CD4-positive, alpha-beta T cell treated with Interleukin-17A for 4 hours (primary cell): Measurements from ENCODE around the gene KIF4A.

Source experiments
- DNase-seq: peaks from one replicate; pipeline ENCODE4 v3.0.0-alpha.2; 2020; ENCODE audit warnings: mixed read lengths

KIF4A gene

GRCh38 chrX:70444326-70444945, 154.5 kb downstream of the KIF4A start, which contains the start of gene DLG3:
Gene DLG3 (plus strand): TSS chrX:70444835. CDS start chrX:70445202, 367 bp downstream.
- peak; percentile 40 for DNase-seq

- DNase-seq, result no peak
These were observed 155.2 kb downstream of the KIF4A start for GRCh38 chrX:70444946-70445656.

GRCh38 chrX:70445951-70446350, 156.0 kb downstream of the KIF4A start:
- no peak for DNase-seq

- no peak for DNase-seq
These were observed 156.8 kb downstream of the KIF4A start for GRCh38 chrX:70446380-70447350.

GRCh38 chrX:70449457-70449966, 159.6 kb downstream of the KIF4A start:
- DNase-seq, result no peak

GRCh38 chrX:70452143-70452733, 162.3 kb downstream of the KIF4A start:
- DNase-seq, result peak; percentile 68

- DNase-seq, result no peak
These were observed 163.2 kb downstream of the KIF4A start for GRCh38 chrX:70453024-70453618.

- peak; percentile 73 for DNase-seq
These were observed 164.8 kb downstream of the KIF4A start for GRCh38 chrX:70454441-70455365.

GRCh38 chrX:70455366-70456202, 165.7 kb downstream of the KIF4A start:
- peak; percentile 15 for DNase-seq

GRCh38 chrX:70456256-70456655, 166.4 kb downstream of the KIF4A start:
- DNase-seq, result no peak

GRCh38 chrX:70461026-70461425, 171.1 kb downstream of the KIF4A start:
- no peak for DNase-seq

GRCh38 chrX:70464051-70464450, 174.1 kb downstream of the KIF4A start:
- no peak for DNase-seq

- DNase-seq, result no peak
These were observed 177.1 kb downstream of the KIF4A start for GRCh38 chrX:70466968-70467367.

- DNase-seq, result no peak
These were observed 178.8 kb downstream of the KIF4A start for GRCh38 chrX:70468709-70469108.
